ENCODE data around the gene OR5D18. TPM values are rescaled to one million over a fixed set of nuclear protein-coding genes. Genes with fewer than 3 reads are reported as not detected.

The OR5D18 gene
- total RNA-seq, 2 donors from 2014 or later = not detected

DNA sequence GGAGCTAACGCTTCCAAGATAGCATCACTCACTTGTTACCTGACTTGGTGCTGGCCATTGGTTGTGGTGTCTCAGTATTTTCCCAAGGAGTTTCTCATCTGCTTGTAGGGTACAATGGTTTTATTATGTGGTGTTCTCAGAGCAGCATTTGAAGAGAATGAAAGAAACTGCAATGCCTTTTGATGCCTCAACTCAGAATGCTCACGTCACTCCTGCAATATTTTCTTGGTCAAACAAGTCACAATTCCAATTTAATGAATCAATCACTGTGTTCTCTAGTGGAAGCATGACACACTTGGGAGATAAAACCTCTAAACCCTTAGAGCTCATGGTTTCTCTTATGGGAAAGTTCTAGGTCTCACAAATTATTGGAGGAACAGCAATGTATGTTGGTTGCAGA, 26.1 kb upstream of the OR5D18 start:
- Histone ChIP-seq H3K4me1 (ENCODE audit: control insufficient read depth, insufficient read depth, low read length) (no peaks in the 10 kb centered on the region), H3K4me3 (ENCODE audit: low read length) (no peak overlapping the region), H3K36me3 (ENCODE audit: control insufficient read depth, insufficient read depth, low read length) (no peaks in the 10 kb centered on the region), H3K9ac (ENCODE audit: extremely low read depth, low read length, poor library complexity, severe bottlenecking) (no peak overlapping the region), H3K9me3 (ENCODE audit: control insufficient read depth, low read length) (peaks cover 82% of the 10 kb centered on the region), H3K27me3 (ENCODE audit: control insufficient read depth, insufficient read depth, low read length, poor library complexity, severe bottlenecking) (no peaks in the 10 kb centered on the region), H3K27ac (ENCODE audit: low read depth, low read length) (no peak overlapping the region)
- Mint-ChIP-seq H3K4me3 (no peak overlapping the region), H3K9me3 (peaks cover 59% of the 10 kb centered on the region), H3K27ac (no peak overlapping the region), H3K27me3 (ENCODE audit: insufficient read depth) (no peaks in the 10 kb centered on the region), H3K4me1 (no peaks in the 10 kb centered on the region), H3K36me3 (ENCODE audit: low read depth) (no peaks in the 10 kb centered on the region)
- TF ChIP-seq CTCF (conservative IDR thresholded peaks at IDR 0.05) = no peak
- 79 to 86% methylated on average over 2 of the region's 2 CpGs for WGBS, 2 experiments (ENCODE audit: insufficient coverage in 1 of 2, insufficient read length in 1 of 2)
- no peak for DNase-seq

- no peak within 1 kb of the TSS for H3K9ac ChIP-seq (ENCODE audit: extremely low read depth, low read length, poor library complexity, severe bottlenecking)
- TF ChIP-seq CTCF (conservative IDR thresholded peaks at IDR 0.05) = no peak
- H3K27me3 ChIP-seq (ENCODE audit: control insufficient read depth, insufficient read depth, low read length, poor library complexity, severe bottlenecking) = no peaks in the 10 kb centered on the region
- Mint-ChIP-seq H3K36me3 (ENCODE audit: low read depth) (no peaks in the 10 kb centered on the region), H3K9me3 (peaks cover 71% of the 10 kb centered on the region), H3K4me3 (no peak within 1 kb of the TSS), H3K4me1 (no peaks in the 10 kb centered on the region), H3K27me3 (ENCODE audit: insufficient read depth) (no peaks in the 10 kb centered on the region), H3K27ac (no peak within 1 kb of the TSS)
- DNase-seq = no peak
- H3K9me3 ChIP-seq (ENCODE audit: control insufficient read depth, low read length) = peaks cover 93% of the 10 kb centered on the region
- no peaks in the 10 kb centered on the region for H3K4me1 ChIP-seq (ENCODE audit: control insufficient read depth, insufficient read depth, low read length)
- H3K36me3 ChIP-seq (ENCODE audit: control insufficient read depth, insufficient read depth, low read length) = no peaks in the 10 kb centered on the region
- H3K27ac ChIP-seq (ENCODE audit: low read depth, low read length) = no peak within 1 kb of the TSS
- peak within 1 kb of the TSS; percentile 23 for H3K4me3 ChIP-seq (ENCODE audit: low read length)
These were observed 24.2 kb upstream of the OR5D18 start, which contains the start of gene OR5D14 for GRCh38 chr11:55795256-55795655. OR5D14 (plus strand) TSS chr11:55795556; CDS start chr11:55795556, 0 bp downstream.

DNA sequence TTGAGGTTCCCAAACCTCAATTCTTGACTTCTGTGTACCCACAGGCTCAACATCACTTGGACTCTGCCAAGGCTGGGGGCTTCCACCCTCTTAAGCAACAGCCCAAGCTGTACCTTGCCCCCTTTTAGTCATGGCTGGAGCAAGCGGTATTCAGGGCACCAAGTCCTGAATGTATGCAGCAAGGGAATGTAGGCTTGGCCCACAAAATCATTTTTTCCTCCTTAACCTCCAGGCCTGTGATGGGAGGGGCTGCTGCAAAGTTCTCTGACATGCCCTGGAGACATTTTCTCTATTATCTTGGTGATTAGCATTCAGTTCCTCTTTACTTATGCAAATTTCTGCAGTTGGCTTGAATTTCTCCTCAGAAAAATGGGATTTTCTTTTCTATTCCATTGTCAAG, 13.2 kb upstream of the OR5D18 start:
- DNase-seq = no peak
- H3K9me3 Mint-ChIP-seq = peaks cover 74% of the 10 kb centered on the region
- Histone ChIP-seq H3K36me3 (ENCODE audit: control insufficient read depth, insufficient read depth, low read length) (no peaks in the 10 kb centered on the region), H3K4me3 (ENCODE audit: low read length) (no peak overlapping the region), H3K9ac (ENCODE audit: extremely low read depth, low read length, poor library complexity, severe bottlenecking) (no peak overlapping the region), H3K9me3 (ENCODE audit: control insufficient read depth, low read length) (peaks cover 74% of the 10 kb centered on the region), H3K4me1 (ENCODE audit: control insufficient read depth, insufficient read depth, low read length) (no peaks in the 10 kb centered on the region), H3K27me3 (ENCODE audit: control insufficient read depth, insufficient read depth, low read length, poor library complexity, severe bottlenecking) (no peaks in the 10 kb centered on the region), H3K27ac (ENCODE audit: low read depth, low read length) (no peak overlapping the region)
- H3K27me3 Mint-ChIP-seq (ENCODE audit: insufficient read depth) = no peaks in the 10 kb centered on the region
- no peak overlapping the region for H3K27ac Mint-ChIP-seq
- no peaks in the 10 kb centered on the region for H3K36me3 Mint-ChIP-seq (ENCODE audit: low read depth)
- WGBS, 2 experiments (ENCODE audit: insufficient coverage in 1 of 2, insufficient read length in 1 of 2) = 85% methylated on average over 1 of the region's 1 CpG; no CpG with 5 or more reads in 1 of the 2 experiments
- TF ChIP-seq CTCF (conservative IDR thresholded peaks at IDR 0.05) = no peak
- no peak overlapping the region for H3K4me3 Mint-ChIP-seq
- no peaks in the 10 kb centered on the region for H3K4me1 Mint-ChIP-seq
